Epithelial cell of esophagus (primary cell): ENCODE data around the gene TMEM54.

Experiments
- DNase-seq: peaks from one replicate; pipeline ENCODE4 v3.0.0; 2010; ENCODE audit warnings: low read depth
- H3K4me3 ChIP-seq: 2 replicates; pipeline ENCODE4 v1.5.1; 2011; ENCODE audit warnings: mild to moderate bottlenecking, low read length, control low read depth
- TF ChIP-seq, protein P1 (sequence below): IDR thresholded peaks from 2 replicates; pipeline ENCODE4 v1.5.1; 2011; ENCODE audit warnings: low read depth, mild to moderate bottlenecking, low read length, control low read depth, inconsistent platforms; ENCODE audit not compliant: insufficient read depth; ENCODE audit errors: missing control alignments

Gene TMEM54

DNA sequence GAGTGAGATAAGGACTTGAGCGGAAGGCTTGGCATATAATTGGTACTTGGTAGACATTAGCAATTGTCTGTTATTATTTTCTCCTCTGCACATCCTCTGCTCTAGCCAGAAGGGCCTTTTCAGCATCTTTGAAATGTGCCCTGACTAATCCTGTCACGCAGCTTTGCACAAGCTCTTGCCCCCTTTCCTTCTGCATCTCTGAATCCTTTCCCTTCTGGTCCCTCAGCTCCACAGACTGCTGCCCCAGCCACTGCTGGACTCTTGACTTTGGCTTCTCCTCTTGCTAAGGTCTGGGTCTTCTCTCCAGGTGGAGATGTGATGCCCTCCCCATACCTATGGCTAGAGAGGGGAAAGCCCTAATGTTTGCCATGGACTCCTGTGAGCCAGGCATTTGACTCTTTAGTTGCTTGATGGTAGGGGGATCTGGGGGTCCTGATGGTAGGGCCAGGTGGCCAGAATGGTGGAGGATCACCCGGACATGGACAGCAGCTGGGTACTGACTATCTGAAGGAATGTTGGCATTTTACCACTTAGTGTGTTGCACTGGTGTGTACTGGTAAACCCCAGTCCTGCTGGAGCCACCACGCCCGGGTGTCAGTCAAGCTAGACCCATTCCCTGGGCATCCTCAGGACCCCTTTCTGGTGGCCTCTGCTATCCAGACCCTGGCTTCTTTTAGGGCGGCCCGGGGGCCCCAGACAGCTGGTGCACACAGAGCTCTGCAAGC lies 10.5 kb downstream of the TMEM54 start:
- no peak for DNase-seq
- TF ChIP-seq, protein P1, sequence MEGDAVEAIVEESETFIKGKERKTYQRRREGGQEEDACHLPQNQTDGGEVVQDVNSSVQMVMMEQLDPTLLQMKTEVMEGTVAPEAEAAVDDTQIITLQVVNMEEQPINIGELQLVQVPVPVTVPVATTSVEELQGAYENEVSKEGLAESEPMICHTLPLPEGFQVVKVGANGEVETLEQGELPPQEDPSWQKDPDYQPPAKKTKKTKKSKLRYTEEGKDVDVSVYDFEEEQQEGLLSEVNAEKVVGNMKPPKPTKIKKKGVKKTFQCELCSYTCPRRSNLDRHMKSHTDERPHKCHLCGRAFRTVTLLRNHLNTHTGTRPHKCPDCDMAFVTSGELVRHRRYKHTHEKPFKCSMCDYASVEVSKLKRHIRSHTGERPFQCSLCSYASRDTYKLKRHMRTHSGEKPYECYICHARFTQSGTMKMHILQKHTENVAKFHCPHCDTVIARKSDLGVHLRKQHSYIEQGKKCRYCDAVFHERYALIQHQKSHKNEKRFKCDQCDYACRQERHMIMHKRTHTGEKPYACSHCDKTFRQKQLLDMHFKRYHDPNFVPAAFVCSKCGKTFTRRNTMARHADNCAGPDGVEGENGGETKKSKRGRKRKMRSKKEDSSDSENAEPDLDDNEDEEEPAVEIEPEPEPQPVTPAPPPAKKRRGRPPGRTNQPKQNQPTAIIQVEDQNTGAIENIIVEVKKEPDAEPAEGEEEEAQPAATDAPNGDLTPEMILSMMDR, result no peak
- no peak overlapping the region for H3K4me3 ChIP-seq

DNA sequence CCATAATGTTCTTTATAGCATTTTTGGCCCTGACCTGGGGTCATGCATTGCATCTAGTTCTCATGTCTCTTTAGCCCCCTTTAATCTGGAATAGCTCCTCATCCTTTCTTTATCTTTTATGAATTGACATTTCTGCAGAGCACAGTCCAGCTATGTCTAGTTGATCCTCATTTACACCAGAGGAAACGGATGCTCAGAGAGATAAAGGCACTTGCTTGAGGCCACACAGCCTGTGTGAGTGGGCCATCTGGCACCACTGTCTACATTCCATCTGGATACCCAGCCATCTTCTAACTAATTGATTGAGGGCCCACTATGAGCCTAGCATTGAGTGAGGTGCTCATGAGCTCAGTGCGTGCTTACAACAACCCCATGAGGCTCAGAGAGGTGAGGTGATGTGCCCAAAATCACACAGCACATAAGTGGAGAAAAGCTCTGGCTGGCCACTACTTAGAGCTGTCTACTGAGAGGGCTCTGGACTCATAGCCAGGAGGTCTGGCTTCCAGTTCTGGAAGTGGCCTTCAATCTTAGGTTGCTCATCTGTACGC lies 11.4 kb downstream of the TMEM54 start:
- TF ChIP-seq, protein P1, result no peak
- no peak overlapping the region for H3K4me3 ChIP-seq
- DNase-seq, result no peak

DNA sequence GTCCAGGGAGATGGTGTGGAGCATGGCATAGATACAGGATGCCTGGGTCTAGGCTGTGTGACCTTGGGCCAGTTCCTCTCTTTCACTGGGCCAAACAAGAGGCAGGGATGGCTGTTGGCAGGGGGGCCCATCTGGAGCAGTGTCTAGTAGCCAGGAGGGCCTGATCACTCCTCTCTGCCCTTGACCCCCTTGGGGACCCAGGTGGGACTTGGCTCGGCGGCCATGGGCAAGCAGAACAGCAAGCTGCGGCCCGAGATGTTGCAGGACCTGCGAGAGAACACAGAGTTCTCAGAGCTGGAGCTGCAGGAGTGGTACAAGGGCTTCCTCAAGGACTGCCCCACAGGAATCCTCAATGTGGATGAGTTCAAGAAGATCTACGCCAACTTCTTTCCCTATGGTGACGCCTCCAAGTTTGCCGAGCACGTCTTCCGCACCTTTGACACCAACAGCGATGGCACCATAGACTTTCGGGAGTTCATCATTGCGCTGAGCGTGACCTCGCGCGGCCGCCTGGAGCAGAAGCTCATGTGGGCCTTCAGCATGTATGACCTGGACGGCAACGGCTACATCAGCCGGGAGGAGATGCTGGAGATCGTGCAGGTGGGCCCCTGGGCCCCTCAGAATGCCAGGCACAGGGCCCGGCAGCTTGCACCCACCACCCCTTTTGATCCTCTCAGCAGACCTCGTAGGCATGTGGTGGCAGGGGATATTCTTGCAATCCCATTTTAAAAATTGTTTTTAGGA lies 12.3 kb downstream of the TMEM54 start:
- TF ChIP-seq, protein P1, result no peak
- DNase-seq, result no peak
- no peak overlapping the region for H3K4me3 ChIP-seq

DNA sequence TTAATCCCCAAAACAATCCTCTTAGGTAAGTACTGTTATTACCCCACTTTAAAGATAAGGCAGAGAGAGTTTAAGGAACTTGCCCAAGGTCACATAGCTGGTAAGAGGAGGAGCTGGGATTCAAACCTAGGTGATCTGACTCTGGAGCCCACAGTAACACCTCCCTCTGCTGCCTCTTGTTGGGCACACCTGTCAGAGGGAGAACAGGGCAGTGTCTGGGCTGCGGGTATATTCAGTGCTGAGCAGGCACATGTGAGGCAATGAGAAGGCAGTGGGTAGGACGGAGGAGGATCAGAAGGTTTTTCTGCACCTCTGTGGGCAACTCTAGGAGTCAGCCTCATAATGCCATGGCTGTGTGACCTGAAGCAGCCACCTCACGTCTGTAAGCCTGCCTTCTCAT lies 13.1 kb downstream of the TMEM54 start:
- TF ChIP-seq, protein P1, result no peak
- no peak overlapping the region for H3K4me3 ChIP-seq
- no peak for DNase-seq

DNA sequence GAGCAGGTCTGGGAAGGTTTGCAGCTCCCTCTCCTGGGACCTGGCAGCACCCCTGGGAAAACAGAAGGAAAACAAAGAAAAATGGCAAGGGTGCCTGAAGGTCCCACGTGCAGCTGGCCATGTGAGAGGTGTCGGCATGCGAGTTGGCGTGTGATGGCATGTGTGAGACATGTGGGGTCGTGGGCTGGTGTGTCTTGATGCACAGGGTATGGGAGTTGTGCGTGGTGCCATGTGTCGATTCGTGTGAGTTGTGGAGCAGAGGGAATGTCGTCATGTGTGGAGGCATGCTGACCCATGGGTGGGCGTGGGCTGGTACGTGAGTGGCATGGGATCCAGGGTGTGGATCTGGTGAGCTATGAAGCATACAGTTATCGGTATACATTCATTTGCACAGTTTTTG lies 13.6 kb downstream of the TMEM54 start:
- H3K4me3 ChIP-seq, result no peak overlapping the region
- TF ChIP-seq, protein P1, result no peak
- DNase-seq, result no peak

DNA sequence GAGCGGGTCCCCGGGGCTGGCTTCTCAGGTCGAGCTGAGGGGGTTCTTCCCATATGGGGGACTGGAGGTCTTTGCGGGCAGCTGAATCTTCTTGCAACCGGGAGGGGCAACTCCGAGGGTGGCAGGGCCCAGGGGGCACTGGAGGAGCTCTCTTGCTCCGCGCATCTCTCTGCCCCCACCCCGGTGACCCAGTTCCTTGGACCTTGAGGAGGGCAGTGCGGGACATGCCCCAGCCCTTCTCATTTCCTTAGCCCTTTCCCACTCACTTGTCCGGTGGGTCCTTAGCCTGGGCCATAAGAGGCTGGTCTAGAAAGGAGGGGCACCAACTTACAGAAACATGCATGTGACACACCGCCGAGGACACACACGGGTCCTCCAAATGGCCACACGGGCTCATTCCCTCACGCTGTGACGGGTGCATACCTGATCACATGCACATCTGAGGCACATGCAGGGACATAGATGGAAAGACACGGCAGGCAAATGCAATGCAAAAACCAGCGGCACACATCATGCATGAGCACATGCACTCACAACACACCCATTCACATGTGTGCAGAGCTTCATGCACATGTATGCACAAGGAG lies 14.3 kb downstream of the TMEM54 start:
- no peak overlapping the region for H3K4me3 ChIP-seq
- TF ChIP-seq, protein P1, result no peak
- DNase-seq, result no peak
